Coronary artery (tissue), 2 donors: ENCODE data around the gene TRIM15.

ENCODE experiments used
- DNase-seq: peaks from one replicate; pipeline ENCODE4 v3.0.0-alpha.2; 2017; ENCODE audit warnings: low spot score
- H3K27ac ChIP-seq, 2 donors: fragments of 200-600 bp; sonication (generic); one replicate each; pipeline ENCODE4 v1.5.1; 2016 to 2019
- H3K4me3 ChIP-seq: fragments of 200-600 bp; sonication (generic); 2 replicates; pipeline ENCODE4 v1.5.1; 2016; ENCODE audit warnings: mild to moderate bottlenecking, moderate library complexity
- CTCF ChIP-seq: fragments of 200-600 bp; sonication (generic); IDR thresholded peaks from one replicate; pipeline ENCODE4 v1.5.1; 2019; ENCODE audit warnings: antibody characterized with exemption

The TRIM15 gene

GRCh38 chr6:30129265-30130178 lies 33.8 kb upstream of the TRIM15 start:
- Histone ChIP-seq H3K27ac (no peak overlapping the region), H3K4me3 (no peak overlapping the region)
- no peak for TF ChIP-seq CTCF
- no peak for DNase-seq

DNA sequence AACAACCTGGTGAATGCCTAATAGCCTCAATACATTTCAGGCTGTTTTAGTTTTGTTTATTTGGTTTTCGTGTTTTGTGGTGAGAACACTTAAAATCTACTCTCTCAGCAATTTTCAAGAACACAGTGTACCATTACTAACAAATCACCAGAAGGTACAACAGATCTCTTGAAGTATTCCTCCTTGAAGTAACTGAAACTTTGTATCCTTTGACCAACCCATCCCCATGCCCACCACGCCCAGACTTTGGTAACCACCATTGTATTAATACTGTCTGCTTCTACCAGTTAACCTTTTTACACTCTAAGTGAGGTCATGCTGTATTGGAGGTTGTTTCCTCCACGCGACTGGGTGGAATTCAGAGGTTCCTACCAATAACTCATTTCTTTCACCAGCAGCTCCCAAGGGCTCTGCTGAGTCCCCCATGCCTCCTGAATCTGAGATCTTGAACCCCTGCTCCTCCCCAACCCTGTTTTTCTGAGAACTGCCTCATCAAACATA lies 33.1 kb upstream of the TRIM15 start:
- no peak overlapping the region for H3K27ac ChIP-seq
- no peak overlapping the region for H3K4me3 ChIP-seq
- TF ChIP-seq CTCF = no peak
- no peak for DNase-seq

- DNase-seq = no peak
- TF ChIP-seq CTCF = peak; percentile 83
- H3K27ac ChIP-seq = no peak overlapping the region
- H3K4me3 ChIP-seq = no peak overlapping the region
These were observed 32.2 kb upstream of the TRIM15 start for GRCh38 chr6:30130887-30131862.

GRCh38 chr6:30131947-30132497 lies 31.3 kb upstream of the TRIM15 start:
- no peak for TF ChIP-seq CTCF
- Histone ChIP-seq H3K27ac (no peak overlapping the region), H3K4me3 (no peak overlapping the region)
- no peak for DNase-seq

GRCh38 chr6:30135147-30135546 lies 28.2 kb upstream of the TRIM15 start:
- H3K27ac ChIP-seq = no peak overlapping the region
- TF ChIP-seq CTCF = no peak
- no peak for DNase-seq
- H3K4me3 ChIP-seq = no peak overlapping the region

DNA sequence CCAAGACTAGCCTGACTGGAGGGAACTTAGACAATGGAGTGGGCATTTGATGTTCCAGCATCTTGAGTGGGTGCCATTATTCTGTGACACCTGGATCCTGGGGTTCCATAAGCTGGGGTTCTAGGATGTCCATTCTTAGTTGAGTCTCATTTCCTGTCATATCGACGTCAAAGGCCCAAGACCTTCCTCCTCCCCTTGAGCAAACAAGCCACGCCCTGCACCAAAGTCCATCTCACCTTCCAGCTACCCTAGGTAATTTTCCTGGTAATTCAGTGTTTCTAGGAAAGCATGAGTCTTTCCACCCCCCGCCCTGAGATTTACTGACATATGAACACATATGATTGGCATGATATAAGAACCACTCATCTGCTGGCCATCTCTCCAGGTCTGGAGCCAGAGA lies 27.6 kb upstream of the TRIM15 start, which contains the start of gene TRIM40:
Gene TRIM40, plus strand, starts transcription at position 384 of the 400 bp plus-strand sequence. CDS start 897 bp downstream, outside the sequence.
- DNase-seq = no peak
- Histone ChIP-seq H3K27ac (no peak within 1 kb of the TSS), H3K4me3 (no peak within 1 kb of the TSS)
- TF ChIP-seq CTCF = no peak
